Esophagus muscularis mucosa (tissue), 3 donors: ENCODE results near the gene ALDH1A3.

ENCODE experiments used
- CTCF ChIP-seq, 3 experiments: fragments of 200-600 bp in 2 of 3; fragments of 450-650 bp in 1 of 3; sonication (generic) in 2 of 3; IDR thresholded peaks; one replicate each; pipeline ENCODE4 v1.5.1; 2017 to 2019; ENCODE audit warnings: antibody characterized with exemption in 3 of 3, mild to moderate bottlenecking in 2 of 3, moderate library complexity in 1 of 3
- EP300 ChIP-seq: sonication (generic); formaldehyde crosslinking; IDR thresholded peaks from one replicate; pipeline ENCODE4 v1.6.1; 2017; ENCODE audit warnings: antibody characterized with exemption

GRCh38 chr15:100867433-100867832, 12.2 kb upstream of the ALDH1A3 start:
- TF ChIP-seq EP300 (no peak), CTCF (IDR thresholded peaks at IDR 0.05) (no peak)
